Measurements from ENCODE around the gene AMT.
A peak's percentile ranks its signal among the peaks of the same experiment; 100 is the strongest.

Gene AMT

GRCh38 chr3:49422379-49423248 is at the start of gene AMT:
Gene AMT, minus strand, starts transcription at chr3:49422473. Its CDS starts 23 bp downstream, at chr3:49422450.
- DNase-seq: peak; percentile 88

- peak; percentile 35 for DNase-seq
Measured at GRCh38 chr3:49470714-49471420, 48.6 kb upstream of the AMT start.

GRCh38 chr3:49469936-49470713 is 47.9 kb upstream of the AMT start, which contains the start of gene DAG1:
Gene DAG1, plus strand, starts transcription at chr3:49470267. Its CDS starts 40,268 bp downstream, at chr3:49510535.
- DNase-seq: peak; percentile 98

GRCh38 chr3:49469037-49469935 is 47.0 kb upstream of the AMT start:
- no peak for DNase-seq

- peak; percentile 74 for DNase-seq
Measured at GRCh38 chr3:49466085-49466484, 43.8 kb upstream of the AMT start.

GRCh38 chr3:49465270-49466034 is 43.2 kb upstream of the AMT start:
- DNase-seq: peak; percentile 96

GRCh38 chr3:49462222-49462621 is 39.9 kb upstream of the AMT start:
- no peak for DNase-seq

GRCh38 chr3:49461443-49462171 is 39.3 kb upstream of the AMT start:
- no peak for DNase-seq

GRCh38 chr3:49460956-49461355 is 38.7 kb upstream of the AMT start:
- no peak for DNase-seq

- no peak for DNase-seq
Measured at GRCh38 chr3:49460188-49460890, 38.1 kb upstream of the AMT start.

GRCh38 chr3:49456466-49456865 is 34.2 kb upstream of the AMT start:
- no peak for DNase-seq

- no peak for DNase-seq
Measured at GRCh38 chr3:49454898-49455681, 32.8 kb upstream of the AMT start.

- peak; percentile 61 for DNase-seq
Measured at GRCh38 chr3:49454458-49454857, 32.2 kb upstream of the AMT start.

GRCh38 chr3:49453621-49454020 is 31.3 kb upstream of the AMT start:
- DNase-seq: no peak

- no peak for DNase-seq
Measured at GRCh38 chr3:49445391-49445790, 23.1 kb upstream of the AMT start.

- DNase-seq: no peak
Measured at GRCh38 chr3:49434731-49435130, 12.5 kb upstream of the AMT start.

GRCh38 chr3:49428752-49429080 is 6.4 kb upstream of the AMT start:
- DNase-seq: peak; percentile 40

GRCh38 chr3:49427586-49427985 is 5.3 kb upstream of the AMT start:
- DNase-seq: no peak

- no peak for DNase-seq
Measured at GRCh38 chr3:49424816-49425215, 2.5 kb upstream of the AMT start.
